Epithelial cell of esophagus (primary cell): Measurements from ENCODE around the gene KLK3.
A peak's percentile ranks its signal among the peaks of the same experiment; 100 is the strongest.

Experiments used
- DNase-seq: peaks from one replicate; pipeline ENCODE4 v3.0.0; 2010; ENCODE audit warnings: low read depth
- H3K4me3 ChIP-seq: 2 replicates; pipeline ENCODE4 v1.5.1; 2011; ENCODE audit warnings: mild to moderate bottlenecking, low read length, control low read depth
- CTCF ChIP-seq: IDR thresholded peaks from 2 replicates; pipeline ENCODE4 v1.5.1; 2011; ENCODE audit warnings: low read depth, mild to moderate bottlenecking, low read length, control low read depth, inconsistent platforms; ENCODE audit not compliant: insufficient read depth; ENCODE audit errors: missing control alignments

The KLK3 gene

GRCh38 chr19:50861010-50861409 lies 6.3 kb downstream of the KLK3 start:
- TF ChIP-seq CTCF, result no peak
- peak; percentile 7 for DNase-seq
- no peak overlapping the region for H3K4me3 ChIP-seq

- H3K4me3 ChIP-seq, result no peak overlapping the region
- no peak for DNase-seq
- TF ChIP-seq CTCF, result no peak
Measured at GRCh38 chr19:50861496-50862286, 7.0 kb downstream of the KLK3 start.

GRCh38 chr19:50869479-50869878 lies 14.8 kb downstream of the KLK3 start:
- DNase-seq, result no peak
- no peak for TF ChIP-seq CTCF
- no peak overlapping the region for H3K4me3 ChIP-seq

GRCh38 chr19:50870417-50871089 lies 15.8 kb downstream of the KLK3 start:
- no peak for DNase-seq
- no peak for TF ChIP-seq CTCF
- H3K4me3 ChIP-seq, result no peak overlapping the region

- H3K4me3 ChIP-seq, result no peak within 1 kb of the TSS
- no peak for DNase-seq
- TF ChIP-seq CTCF, result no peak
Measured at GRCh38 chr19:50873056-50873455, 18.3 kb downstream of the KLK3 start, which contains the start of gene KLK2. KLK2 (plus strand) TSS chr19:50873439; CDS start chr19:50873474, 35 bp downstream.

GRCh38 chr19:50874211-50874610 lies 19.5 kb downstream of the KLK3 start:
- no peak overlapping the region for H3K4me3 ChIP-seq

More at GRCh38 chr19:50874211-50874610, 19.5 kb downstream of the KLK3 start:
- no peak for TF ChIP-seq CTCF
- no peak for DNase-seq
